Astrocyte (in vitro differentiated cells and primary cell): ENCODE measurements around the gene TPP1.

Experiments
- EZH2 ChIP-seq: IDR thresholded peaks from 2 replicates; pipeline ENCODE4 v1.6.1; 2012; ENCODE audit warnings: mild to moderate bottlenecking, low read length, inconsistent platforms; ENCODE audit not compliant: insufficient read depth
- TF ChIP-seq, protein P1 (sequence below): IDR thresholded peaks from 2 replicates; pipeline ENCODE4 v1.5.1; 2011; ENCODE audit warnings: low read depth, mild to moderate bottlenecking, inconsistent platforms, low read length, moderate library complexity; ENCODE audit not compliant: insufficient read depth

DNA sequence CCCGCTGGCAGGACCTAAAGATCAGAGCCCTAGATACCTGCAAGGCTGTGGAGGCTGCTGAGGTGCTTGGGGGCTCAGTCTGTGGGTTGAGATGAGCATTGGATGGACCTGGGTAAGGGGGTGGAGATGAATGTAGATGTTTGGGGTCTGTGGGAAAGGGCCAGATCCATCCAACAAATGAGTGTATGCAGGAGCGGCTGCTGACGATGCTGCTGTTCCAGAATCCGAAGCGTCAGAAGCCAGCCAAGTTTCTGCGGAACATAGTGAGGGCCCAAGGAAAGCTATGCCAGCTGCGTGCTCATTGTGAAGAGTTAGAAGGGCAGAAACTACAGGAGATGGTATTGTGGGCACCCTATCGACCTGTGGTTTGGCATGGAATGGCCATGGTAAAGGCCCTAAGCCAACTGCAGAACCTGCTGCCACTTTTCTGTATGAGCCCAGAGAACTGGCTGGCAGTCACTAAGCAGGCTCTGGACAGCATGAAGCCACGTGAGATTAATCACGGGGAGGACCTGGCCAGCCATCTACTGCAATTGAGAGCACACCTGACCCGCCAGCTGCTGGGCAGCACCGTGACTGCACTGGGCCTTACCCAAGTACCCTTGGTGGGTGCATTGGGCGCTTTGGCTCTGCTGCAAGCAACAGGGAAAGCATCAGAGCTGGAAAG, 52.4 kb downstream of the TPP1 start:
- TF ChIP-seq, protein P1, sequence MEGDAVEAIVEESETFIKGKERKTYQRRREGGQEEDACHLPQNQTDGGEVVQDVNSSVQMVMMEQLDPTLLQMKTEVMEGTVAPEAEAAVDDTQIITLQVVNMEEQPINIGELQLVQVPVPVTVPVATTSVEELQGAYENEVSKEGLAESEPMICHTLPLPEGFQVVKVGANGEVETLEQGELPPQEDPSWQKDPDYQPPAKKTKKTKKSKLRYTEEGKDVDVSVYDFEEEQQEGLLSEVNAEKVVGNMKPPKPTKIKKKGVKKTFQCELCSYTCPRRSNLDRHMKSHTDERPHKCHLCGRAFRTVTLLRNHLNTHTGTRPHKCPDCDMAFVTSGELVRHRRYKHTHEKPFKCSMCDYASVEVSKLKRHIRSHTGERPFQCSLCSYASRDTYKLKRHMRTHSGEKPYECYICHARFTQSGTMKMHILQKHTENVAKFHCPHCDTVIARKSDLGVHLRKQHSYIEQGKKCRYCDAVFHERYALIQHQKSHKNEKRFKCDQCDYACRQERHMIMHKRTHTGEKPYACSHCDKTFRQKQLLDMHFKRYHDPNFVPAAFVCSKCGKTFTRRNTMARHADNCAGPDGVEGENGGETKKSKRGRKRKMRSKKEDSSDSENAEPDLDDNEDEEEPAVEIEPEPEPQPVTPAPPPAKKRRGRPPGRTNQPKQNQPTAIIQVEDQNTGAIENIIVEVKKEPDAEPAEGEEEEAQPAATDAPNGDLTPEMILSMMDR = no peak
- TF ChIP-seq EZH2 = no peak
